ENCODE measurements around the gene CCNY. TPM values are rescaled to one million over a fixed set of nuclear protein-coding genes. Genes with fewer than 3 reads are reported as not detected.

The CCNY gene
- total and polyA plus RNA-seq, 2 of the 13 experiments (the other 11 are each of a cell fraction or from before 2014, with no cell fraction given), result 48.2 to 54.7 TPM

DNA sequence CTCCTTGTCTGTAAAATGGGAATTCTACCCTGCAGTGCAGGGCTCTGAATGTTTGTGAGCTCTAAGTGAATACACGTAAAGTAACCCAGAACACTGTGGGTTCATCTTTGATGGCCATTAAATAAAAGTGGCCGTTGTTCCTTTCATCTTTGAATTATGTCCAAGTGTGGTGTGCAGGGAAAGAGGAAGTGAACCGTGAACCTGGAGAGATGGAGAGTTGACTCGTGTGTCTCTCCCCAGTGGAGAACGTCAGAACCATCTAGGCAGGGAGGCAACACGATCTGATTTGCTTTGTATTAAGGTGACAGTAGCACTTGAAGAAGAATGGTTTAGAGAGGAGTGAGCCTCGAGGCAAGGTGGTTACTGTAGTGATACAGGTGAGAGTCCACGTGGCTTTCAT, 175.3 kb downstream of the CCNY start:
- H3K9me3 ChIP-seq (ENCODE audit: low read length), result no peaks in the 10 kb centered on the region
- H3K9ac ChIP-seq (ENCODE audit: insufficient read depth, low read depth, low read length), result no peak overlapping the region
- CTCF ChIA-PET (ENCODE audit: low intra/inter-chr PET ratio, low total read pairs), result no interaction called here
- POLR2A ChIA-PET, result no interaction called here
- DNase-seq (ENCODE audit: low spot score) (no peak), ATAC-seq (no peak), FAIRE-seq (no peak)
- no peak overlapping the region for H3K4me3 ChIP-seq (replicated peaks in 1 of 3; ENCODE audit: insufficient read depth in 1 of 3, low read depth in 2 of 3, low read length in 3 of 3)
- intact Hi-C loops (cut with micrococcal nuclease; ENCODE audit: unreplicated experiment), result no loop called here
- in situ Hi-C loops (cut with HindIII; ENCODE audit: extremely low pct_ligation_motif_present, low pct_unique_long_range_greater_than_20kb), result no loop called here
- peaks cover 4 to 14% of the 10 kb centered on the region in 2 experiments for H3K36me3 ChIP-seq (replicated peaks in 1 of 2; ENCODE audit: control insufficient read depth in 1 of 2, insufficient read depth in 2 of 2, low read length in 2 of 2)
- H3K4me1 ChIP-seq (ENCODE audit: insufficient read depth, low read length), result no peaks in the 10 kb centered on the region
- TF ChIP-seq, protein P1, sequence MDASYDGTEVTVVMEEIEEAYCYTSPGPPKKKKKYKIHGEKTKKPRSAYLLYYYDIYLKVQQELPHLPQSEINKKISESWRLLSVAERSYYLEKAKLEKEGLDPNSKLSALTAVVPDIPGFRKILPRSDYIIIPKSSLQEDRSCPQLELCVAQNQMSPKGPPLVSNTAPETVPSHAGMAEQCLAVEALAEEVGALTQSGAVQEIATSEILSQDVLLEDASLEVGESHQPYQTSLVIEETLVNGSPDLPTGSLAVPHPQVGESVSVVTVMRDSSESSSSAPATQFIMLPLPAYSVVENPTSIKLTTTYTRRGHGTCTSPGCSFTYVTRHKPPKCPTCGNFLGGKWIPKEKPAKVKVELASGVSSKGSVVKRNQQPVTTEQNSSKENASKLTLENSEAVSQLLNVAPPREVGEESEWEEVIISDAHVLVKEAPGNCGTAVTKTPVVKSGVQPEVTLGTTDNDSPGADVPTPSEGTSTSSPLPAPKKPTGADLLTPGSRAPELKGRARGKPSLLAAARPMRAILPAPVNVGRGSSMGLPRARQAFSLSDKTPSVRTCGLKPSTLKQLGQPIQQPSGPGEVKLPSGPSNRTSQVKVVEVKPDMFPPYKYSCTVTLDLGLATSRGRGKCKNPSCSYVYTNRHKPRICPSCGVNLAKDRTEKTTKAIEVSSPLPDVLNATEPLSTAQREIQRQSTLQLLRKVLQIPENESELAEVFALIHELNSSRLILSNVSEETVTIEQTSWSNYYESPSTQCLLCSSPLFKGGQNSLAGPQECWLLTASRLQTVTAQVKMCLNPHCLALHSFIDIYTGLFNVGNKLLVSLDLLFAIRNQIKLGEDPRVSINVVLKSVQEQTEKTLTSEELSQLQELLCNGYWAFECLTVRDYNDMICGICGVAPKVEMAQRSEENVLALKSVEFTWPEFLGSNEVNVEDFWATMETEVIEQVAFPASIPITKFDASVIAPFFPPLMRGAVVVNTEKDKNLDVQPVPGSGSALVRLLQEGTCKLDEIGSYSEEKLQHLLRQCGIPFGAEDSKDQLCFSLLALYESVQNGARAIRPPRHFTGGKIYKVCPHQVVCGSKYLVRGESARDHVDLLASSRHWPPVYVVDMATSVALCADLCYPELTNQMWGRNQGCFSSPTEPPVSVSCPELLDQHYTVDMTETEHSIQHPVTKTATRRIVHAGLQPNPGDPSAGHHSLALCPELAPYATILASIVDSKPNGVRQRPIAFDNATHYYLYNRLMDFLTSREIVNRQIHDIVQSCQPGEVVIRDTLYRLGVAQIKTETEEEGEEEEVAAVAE (CRISPR knock-in tag; IDR thresholded peaks at IDR 0.05; ENCODE audit: borderline replicate concordance), result no peak
- no peak for TF ChIP-seq MTF1 (CRISPR knock-in tag; IDR thresholded peaks at IDR 0.05)
- no peak overlapping the region for H3K4me2 ChIP-seq (ENCODE audit: low read depth, low read length)
- no peaks in the 10 kb centered on the region for H3K27me3 ChIP-seq (ENCODE audit: control insufficient read depth in 1 of 2, insufficient read depth in 2 of 2, low read length in 2 of 2)
- no peak overlapping the region for H2AFZ ChIP-seq (ENCODE audit: low read length)
- no TSS peak for BruUV-seq (replicated peaks)
- WGBS (ENCODE audit: low lambda C conversion rate), result 93% methylated on average over 8 of the region's 8 CpGs
- H4K20me1 ChIP-seq (ENCODE audit: insufficient read depth, low read length), result no peaks in the 10 kb centered on the region
- H3K27ac ChIP-seq (ENCODE audit: extremely low read length, insufficient read depth, low read length), result no peak overlapping the region
- H3K79me2 ChIP-seq (ENCODE audit: insufficient read depth, low read length), result no peaks in the 10 kb centered on the region

DNA sequence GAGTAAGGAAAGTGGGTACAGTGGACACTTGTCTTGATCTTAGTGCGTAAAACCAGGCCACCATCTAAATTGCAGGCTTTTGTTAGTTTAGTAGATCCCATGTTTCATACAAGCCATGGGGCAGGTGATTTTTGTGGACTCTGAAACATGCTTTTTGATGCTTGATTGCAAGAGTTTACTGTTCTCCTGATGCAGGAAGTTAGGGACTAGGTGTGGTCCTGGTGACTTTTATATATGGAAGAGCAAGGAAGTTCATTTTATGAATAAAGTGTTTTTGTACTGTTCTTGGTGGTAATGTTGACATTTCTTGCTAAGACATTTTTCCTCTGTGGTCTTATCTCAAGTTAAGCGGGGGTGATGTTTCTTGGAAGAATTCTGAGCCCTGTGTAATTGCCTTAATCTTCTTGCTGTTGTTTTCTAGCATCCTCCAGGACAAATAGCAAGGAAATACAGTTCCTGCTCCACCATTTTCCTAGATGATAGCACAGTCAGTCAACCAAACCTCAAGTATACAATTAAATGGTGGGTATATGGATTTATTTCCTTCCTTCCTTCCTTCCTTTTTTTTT, 179.9 kb downstream of the CCNY start:
- Histone ChIP-seq H3K4me3 (replicated peaks in 1 of 3; ENCODE audit: insufficient read depth in 1 of 3, low read depth in 2 of 3, low read length in 3 of 3) (no peak overlapping the region), H3K4me2 (ENCODE audit: low read depth, low read length) (no peak overlapping the region), H3K79me2 (ENCODE audit: insufficient read depth, low read length) (peaks cover 1% of the 10 kb centered on the region), H3K27me3 (ENCODE audit: control insufficient read depth in 1 of 2, insufficient read depth in 2 of 2, low read length in 2 of 2) (no peaks in the 10 kb centered on the region), H3K4me1 (ENCODE audit: insufficient read depth, low read length) (no peaks in the 10 kb centered on the region), H2AFZ (ENCODE audit: low read length) (no peak overlapping the region), H4K20me1 (ENCODE audit: insufficient read depth, low read length) (0 out of 2 replicates have a peak, but pooled peaks cover 4% of the 10 kb centered on the region), H3K27ac (ENCODE audit: extremely low read length, insufficient read depth, low read length) (no peak overlapping the region), H3K36me3 (replicated peaks in 1 of 2; ENCODE audit: control insufficient read depth in 1 of 2, insufficient read depth in 2 of 2, low read length in 2 of 2) (peaks cover 2 to 8% of the 10 kb centered on the region in 2 experiments; a peak in 3 of 5 replicates), H3K9ac (ENCODE audit: insufficient read depth, low read depth, low read length) (no peak overlapping the region), H3K9me3 (ENCODE audit: low read length) (no peaks in the 10 kb centered on the region)
- BruUV-seq (replicated peaks), result no TSS peak
- WGBS (ENCODE audit: low lambda C conversion rate), result 98% methylated on average over 2 of the region's 2 CpGs
- no peak for DNase-seq (ENCODE audit: low spot score)
- intact Hi-C loops (cut with micrococcal nuclease; ENCODE audit: unreplicated experiment), result no loop called here
- in situ Hi-C loops (cut with HindIII; ENCODE audit: extremely low pct_ligation_motif_present, low pct_unique_long_range_greater_than_20kb), result no loop called here
- ChIA-PET CTCF (ENCODE audit: low intra/inter-chr PET ratio, low total read pairs) (no interaction called here), POLR2A (no interaction called here)
- no peak for TF ChIP-seq ERF (CRISPR knock-in tag; IDR thresholded peaks at IDR 0.05)
- TF ChIP-seq PLRG1 (conservative IDR thresholded peaks at IDR 0.05), result no peak
- TF ChIP-seq ZNF12 (CRISPR knock-in tag; IDR thresholded peaks at IDR 0.05), result no peak
- TF ChIP-seq, protein P2, sequence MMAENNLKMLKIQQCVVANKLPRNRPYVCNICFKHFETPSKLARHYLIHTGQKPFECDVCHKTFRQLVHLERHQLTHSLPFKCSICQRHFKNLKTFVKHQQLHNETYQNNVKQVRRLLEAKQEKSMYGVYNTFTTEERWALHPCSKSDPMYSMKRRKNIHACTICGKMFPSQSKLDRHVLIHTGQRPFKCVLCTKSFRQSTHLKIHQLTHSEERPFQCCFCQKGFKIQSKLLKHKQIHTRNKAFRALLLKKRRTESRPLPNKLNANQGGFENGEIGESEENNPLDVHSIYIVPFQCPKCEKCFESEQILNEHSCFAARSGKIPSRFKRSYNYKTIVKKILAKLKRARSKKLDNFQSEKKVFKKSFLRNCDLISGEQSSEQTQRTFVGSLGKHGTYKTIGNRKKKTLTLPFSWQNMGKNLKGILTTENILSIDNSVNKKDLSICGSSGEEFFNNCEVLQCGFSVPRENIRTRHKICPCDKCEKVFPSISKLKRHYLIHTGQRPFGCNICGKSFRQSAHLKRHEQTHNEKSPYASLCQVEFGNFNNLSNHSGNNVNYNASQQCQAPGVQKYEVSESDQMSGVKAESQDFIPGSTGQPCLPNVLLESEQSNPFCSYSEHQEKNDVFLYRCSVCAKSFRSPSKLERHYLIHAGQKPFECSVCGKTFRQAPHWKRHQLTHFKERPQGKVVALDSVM (CRISPR knock-in tag; IDR thresholded peaks at IDR 0.05), result no peak
- TF ChIP-seq SRSF1 (optimal IDR thresholded peaks at IDR 0.05; ENCODE audit: low read depth, low read length), result no peak
- no peak for TF ChIP-seq ZNF44 (CRISPR knock-in tag; IDR thresholded peaks at IDR 0.05)
- no peak for ATAC-seq
- no peak for FAIRE-seq

Measured in HepG2 (cell line).